Mesodermal cell (in vitro differentiated cells): ENCODE results near the gene EPB41L5.

Source experiments
- H3K27ac ChIP-seq: 2 replicates; pipeline ENCODE4 v1.7.0; 2013; ENCODE audit warnings: mild to moderate bottlenecking, low read depth, low read length, moderate library complexity; ENCODE audit not compliant: severe bottlenecking
- H3K36me3 ChIP-seq: 2 replicates; pipeline ENCODE4 v1.7.1; 2013; ENCODE audit warnings: mild to moderate bottlenecking, low read length, moderate library complexity; ENCODE audit not compliant: control insufficient read depth, insufficient read depth
- H3K4me1 ChIP-seq: one replicate; pipeline ENCODE4 v1.7.1; 2013; ENCODE audit warnings: mild to moderate bottlenecking, low read length; ENCODE audit not compliant: insufficient read depth, control insufficient read depth, poor library complexity, severe bottlenecking
- H3K4me3 ChIP-seq: 2 replicates; pipeline ENCODE4 v1.7.0; 2013; ENCODE audit warnings: low read length, control low read depth, mild to moderate bottlenecking; ENCODE audit not compliant: insufficient read depth, poor library complexity, severe bottlenecking; ENCODE audit errors: extremely low read depth
- H3K9me3 ChIP-seq: 2 replicates; pipeline ENCODE4 v1.7.1; 2013; ENCODE audit warnings: mild to moderate bottlenecking, low read length, moderate library complexity; ENCODE audit not compliant: control insufficient read depth
- WGBS, 2 experiments: methylation state at CpG; one replicate each; pipeline ENCODE4 v1.1.5; 2013; ENCODE audit warnings: missing lambda C conversion rate in 2 of 2; ENCODE audit not compliant: insufficient coverage in 2 of 2; 5-methylcytosine and 5-hydroxymethylcytosine counted together

EPB41L5 gene

GRCh38 chr2:120226316-120226715 lies 213.4 kb downstream of the EPB41L5 start:
- 93 to 95% methylated on average over 8 to 9 of the region's 9 CpGs for WGBS, 2 experiments
- H3K27ac ChIP-seq, result no peak overlapping the region
- H3K9me3 ChIP-seq, result peaks cover 8% of the 10 kb centered on the region

DNA sequence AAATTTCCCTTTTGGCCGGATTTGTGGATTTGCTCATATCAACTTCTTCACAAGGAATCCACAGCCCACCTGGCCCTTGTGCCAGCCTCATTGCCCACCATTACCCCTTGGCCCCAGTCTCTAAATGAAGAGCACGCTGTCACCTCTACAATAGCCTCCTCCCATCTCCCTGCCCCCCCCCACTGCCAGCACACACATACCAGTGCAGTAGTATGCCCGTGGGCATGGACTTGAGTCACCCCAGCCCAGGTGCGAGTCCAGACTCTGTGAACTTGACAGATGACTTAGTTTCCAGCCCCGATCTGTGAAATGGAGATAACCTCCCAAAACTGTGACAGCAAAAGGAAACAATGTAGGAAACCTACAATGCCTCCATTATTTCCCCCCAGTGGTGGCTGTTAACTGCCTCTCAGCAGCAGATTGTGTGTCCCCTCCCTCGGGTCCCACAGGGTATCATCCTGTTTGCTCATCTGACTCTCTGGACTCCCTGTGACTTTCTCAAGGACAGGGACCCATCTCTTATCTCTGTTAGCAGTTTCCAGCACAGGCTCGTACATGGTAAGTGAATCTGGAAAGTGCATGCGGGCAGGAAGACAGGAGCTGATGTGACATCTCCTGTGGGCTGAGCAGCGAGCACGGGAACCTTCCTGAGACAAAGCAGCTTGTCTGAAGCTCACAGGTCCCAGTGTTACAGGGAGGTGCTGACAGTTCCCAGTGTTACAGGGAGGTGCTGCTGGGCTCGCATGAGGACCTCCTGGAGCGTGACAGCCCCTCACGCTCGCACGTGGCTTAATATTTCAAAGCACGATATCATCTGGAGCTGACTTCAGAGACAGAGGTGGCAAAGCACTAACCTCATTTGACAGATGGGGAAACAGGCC lies 214.5 kb downstream of the EPB41L5 start:
- no peak overlapping the region for H3K4me3 ChIP-seq
- H3K27ac ChIP-seq, result no peak overlapping the region
- WGBS, 2 experiments, result 80 to 82% methylated on average over 15 to 16 of the region's 16 CpGs

More at GRCh38 chr2:120226316-120226715, 213.4 kb downstream of the EPB41L5 start:
- Histone ChIP-seq H3K4me1 (no peaks in the 10 kb centered on the region), H3K4me3 (no peak overlapping the region), H3K36me3 (peaks cover 9% of the 10 kb centered on the region)

DNA sequence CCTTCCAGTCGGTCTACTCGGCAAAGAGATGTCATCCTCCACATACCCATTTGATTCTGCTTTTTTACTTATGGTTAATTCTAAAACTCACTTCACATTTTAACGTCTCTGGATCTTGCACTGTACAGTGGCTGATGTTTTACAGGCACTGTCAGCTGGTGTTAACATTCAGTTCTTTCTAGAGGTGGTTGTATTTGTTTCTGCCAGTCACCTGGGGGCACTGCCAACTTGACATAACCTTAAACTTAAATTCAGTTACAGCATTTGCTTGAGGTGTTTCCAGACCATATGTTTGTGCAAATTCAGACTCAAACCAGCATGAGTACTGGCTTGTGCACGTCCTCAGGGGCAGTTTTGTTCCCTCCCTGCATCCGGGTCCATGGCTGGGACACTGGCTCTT lies 215.6 kb downstream of the EPB41L5 start:
- H3K36me3 ChIP-seq, result no peaks in the 10 kb centered on the region
- WGBS, 2 experiments, result 90 to 93% methylated on average over 3 to 4 of the region's 5 CpGs

More for the DNA sequence above, 214.5 kb downstream of the EPB41L5 start:
- Histone ChIP-seq H3K36me3 (peaks cover 4% of the 10 kb centered on the region), H3K9me3 (peaks cover 4% of the 10 kb centered on the region), H3K4me1 (no peaks in the 10 kb centered on the region)

More for the DNA sequence above, 215.6 kb downstream of the EPB41L5 start:
- Histone ChIP-seq H3K4me3 (no peak overlapping the region), H3K9me3 (no peaks in the 10 kb centered on the region), H3K27ac (no peak overlapping the region), H3K4me1 (no peaks in the 10 kb centered on the region)
